Neural progenitor cell (in vitro differentiated cells): Measurements from ENCODE around the gene OR51B2. TPM values are rescaled to one million over a fixed set of nuclear protein-coding genes. Genes with fewer than 3 reads are reported as not detected.

Source experiments
- DNase-seq: peaks from one replicate; pipeline ENCODE4 v3.0.0-alpha.2; 2016; ENCODE audit warnings: low spot score
- H2AFZ ChIP-seq: fragments of 200-600 bp; sonication (generic); replicated peaks from 2 replicates; pipeline ENCODE4 v1.6.1; 2016; ENCODE audit warnings: antibody characterized with exemption
- H3F3A ChIP-seq: fragments of 200-600 bp; sonication (generic); 2 replicates; pipeline ENCODE4 v1.6.1; 2016; ENCODE audit warnings: antibody characterized with exemption, low read depth
- H3K27ac ChIP-seq: fragments of 200-600 bp; sonication (generic); 2 replicates; pipeline ENCODE4 v1.5.1; 2016; ENCODE audit warnings: mild to moderate bottlenecking
- H3K27me3 ChIP-seq: fragments of 200-600 bp; sonication (generic); 2 replicates; pipeline ENCODE4 v1.6.1; 2016; ENCODE audit warnings: mild to moderate bottlenecking, moderate library complexity
- H3K36me3 ChIP-seq: fragments of 200-600 bp; sonication (generic); 2 replicates; pipeline ENCODE4 v1.5.1; 2016
- H3K4me1 ChIP-seq: fragments of 200-600 bp; sonication (generic); 2 replicates; pipeline ENCODE4 v1.6.1; 2016; ENCODE audit warnings: mixed run types
- H3K4me2 ChIP-seq: fragments of 200-600 bp; sonication (generic); 2 replicates; pipeline ENCODE4 v1.6.1; 2016
- H3K4me3 ChIP-seq: fragments of 200-600 bp; sonication (generic); 2 replicates; pipeline ENCODE4 v1.5.1; 2016
- H3K79me2 ChIP-seq: fragments of 200-600 bp; sonication (generic); 2 replicates; pipeline ENCODE4 v1.6.1; 2016; ENCODE audit warnings: low read depth
- H3K9ac ChIP-seq: fragments of 200-600 bp; sonication (generic); 2 replicates; pipeline ENCODE4 v1.6.1; 2016
- H3K9me3 ChIP-seq: fragments of 200-600 bp; sonication (generic); 2 replicates; pipeline ENCODE4 v1.5.1; 2016; ENCODE audit warnings: low read depth
- H4K20me1 ChIP-seq: fragments of 200-600 bp; sonication (generic); 2 replicates; pipeline ENCODE4 v1.6.1; 2016; ENCODE audit warnings: low read depth
- H3K27ac Mint-ChIP-seq: 3 replicates; pipeline ENCODE4 v1.8.0; 2021; ENCODE audit warnings: mixed read lengths
- H3K27me3 Mint-ChIP-seq: 2 replicates; pipeline ENCODE4 v1.8.0; 2022; ENCODE audit warnings: low read depth, mild to moderate bottlenecking, inconsistent platforms, moderate library complexity, mixed read lengths; ENCODE audit not compliant: insufficient read depth
- H3K36me3 Mint-ChIP-seq: 3 replicates; pipeline ENCODE4 v1.8.0; 2021; ENCODE audit warnings: mixed read lengths
- H3K4me1 Mint-ChIP-seq: 3 replicates; pipeline ENCODE4 v1.8.0; 2021; ENCODE audit warnings: mixed read lengths
- H3K4me3 Mint-ChIP-seq: 3 replicates; pipeline ENCODE4 v1.8.0; 2021; ENCODE audit warnings: mild to moderate bottlenecking, moderate library complexity, mixed read lengths
- H3K9me3 Mint-ChIP-seq: 3 replicates; pipeline ENCODE4 v1.8.0; 2020; ENCODE audit warnings: mixed read lengths
- CTCF ChIP-seq: fragments of 200-600 bp; sonication (generic); IDR thresholded peaks from 2 replicates; pipeline ENCODE4 v1.5.1; 2017; ENCODE audit warnings: antibody characterized with exemption, mild to moderate bottlenecking
- EZH2 ChIP-seq: fragments of 200-600 bp; sonication (generic); IDR thresholded peaks from 2 replicates; pipeline ENCODE4 v1.6.1; 2017; ENCODE audit warnings: antibody characterized with exemption, mild to moderate bottlenecking, moderate library complexity
- EZH2phosphoT487 ChIP-seq: fragments of 200-600 bp; sonication (generic); IDR thresholded peaks from 2 replicates; pipeline ENCODE4 v1.6.1; 2017; ENCODE audit warnings: antibody characterized with exemption
- small RNA-seq: library from RNA; depleted of rRNA; stranded (forward); fragments of <200 nt; gene quantifications from one replicate; pipeline ENCODE3, GENCODE V24; 2015
- total RNA-seq: library from RNA; depleted of rRNA; stranded (reverse); fragments of >200 nt; gene quantifications from 2 replicates; pipeline ENCODE4 v1.2.3, GENCODE V29; 2015; ENCODE audit warnings: low replicate concordance

Gene OR51B2
- total RNA-seq, 1 donor from 2014 or later = not detected

- Histone ChIP-seq H3K27me3 (no peaks in the 10 kb centered on the region), H3K79me2 (no peaks in the 10 kb centered on the region), H3K9me3 (no peaks in the 10 kb centered on the region), H3K36me3 (no peaks in the 10 kb centered on the region), H3K27ac (no peak overlapping the region), H3F3A (no peaks in the 10 kb centered on the region), H3K4me1 (peaks cover 9% of the 10 kb centered on the region), H3K9ac (no peak overlapping the region), H2AFZ (no peak overlapping the region), H3K4me2 (no peak overlapping the region), H4K20me1 (no peaks in the 10 kb centered on the region), H3K4me3 (no peak overlapping the region)
- DNase-seq = no peak
- Mint-ChIP-seq H3K9me3 (no peaks in the 10 kb centered on the region), H3K27ac (no peak overlapping the region), H3K4me1 (peaks cover 3% of the 10 kb centered on the region), H3K4me3 (no peak overlapping the region), H3K36me3 (no peaks in the 10 kb centered on the region), H3K27me3 (no peaks in the 10 kb centered on the region)
- TF ChIP-seq EZH2phosphoT487 = no peak
- TF ChIP-seq CTCF = no peak
- no peak for TF ChIP-seq EZH2
Measured at GRCh38 chr11:5274395-5274794, 49.7 kb downstream of the OR51B2 start.

Small RNA genes lying within 50 kb of the gene (small RNA-seq; reads per million reads assigned to genes)
- not detected for gene AC104389.3

Other genes with a start within 250 kb of the OR51B2 start
- not detected in 2 replicates for gene OR52A5, start 185.9 kb downstream of the OR51B2 start, total RNA-seq
- gene OR52A1, start 169.5 kb downstream of the OR51B2 start, total RNA-seq = not detected in 2 replicates
- gene OR51V1, start 123.6 kb downstream of the OR51B2 start, total RNA-seq = not detected in 2 replicates
- not detected in 2 replicates for gene HBB, start 97.2 kb downstream of the OR51B2 start, total RNA-seq
- gene HBD, start 89.8 kb downstream of the OR51B2 start, total RNA-seq = not detected in 2 replicates
- gene HBG1, start 74.4 kb downstream of the OR51B2 start, total RNA-seq = not detected in 2 replicates
- not detected in 2 replicates for gene HBG2, start 69.5 kb downstream of the OR51B2 start, total RNA-seq
- not detected in 2 replicates for gene HBE1, start 54.4 kb downstream of the OR51B2 start, total RNA-seq
- gene OR51B4, start 22.4 kb downstream of the OR51B2 start, total RNA-seq = 0.22 TPM in 1 of 2 replicates, not detected in the other
- 0.22 TPM in 1 of 2 replicates, not detected in the other for gene OR51B5, start 19.2 kb upstream of the OR51B2 start, total RNA-seq
- not detected in 2 replicates for gene OR51B6, start 27.2 kb upstream of the OR51B2 start, total RNA-seq
- not detected in 2 replicates for gene OR51M1, start 59.5 kb upstream of the OR51B2 start, total RNA-seq
- not detected in 2 replicates for gene OR51Q1, start 97.8 kb upstream of the OR51B2 start, total RNA-seq
- gene OR51I1, start 117.2 kb upstream of the OR51B2 start, total RNA-seq = 0.15 TPM in 1 of 2 replicates, not detected in the other
- gene OR51I2, start 125.0 kb upstream of the OR51B2 start, total RNA-seq = not detected in 2 replicates
- not detected in 2 replicates for gene OR52D1, start 164.4 kb upstream of the OR51B2 start, total RNA-seq
- gene UBQLN3, start 185.7 kb upstream of the OR51B2 start, total RNA-seq = 0.37 and 0.39 TPM in 2 replicates
- 0.19 and 0.90 TPM in 2 replicates for gene UBQLNL, start 192.4 kb upstream of the OR51B2 start, total RNA-seq
- not detected in 2 replicates for gene OR52H1, start 224.2 kb upstream of the OR51B2 start, total RNA-seq